ENCODE results near the gene DERA. TPM values are rescaled to one million over a fixed set of nuclear protein-coding genes. Genes with fewer than 3 reads are reported as not detected.

Gene DERA
- total and polyA plus RNA-seq, 2 of the 8 experiments (the other 6 are each of a cell fraction or from before 2014, with no cell fraction given), result 13.1 to 17.1 TPM

- no peak overlapping the region for H3K27ac ChIP-seq (ENCODE audit: low read depth, low read length)
- no peaks in the 10 kb centered on the region for H4K20me1 ChIP-seq (replicated peaks in 1 of 2; ENCODE audit: control insufficient read depth in 1 of 2, insufficient read depth in 2 of 2, low read length in 2 of 2)
- no peaks in the 10 kb centered on the region for H3K79me2 ChIP-seq (ENCODE audit: control insufficient read depth in 1 of 2, insufficient read depth in 2 of 2, low read length in 2 of 2)
- DNase-seq (ENCODE audit: low read depth in 1 of 2, low spot score in 2 of 2) (no peak), FAIRE-seq (no peak)
- no peak overlapping the region for H3K56ac ChIP-seq (replicated peaks; ENCODE audit: insufficient read length, low read depth, low read length)
- H3K79me1 ChIP-seq (ENCODE audit: low read depth, low read length), result no peaks in the 10 kb centered on the region
- no peak overlapping the region for H3K4ac ChIP-seq (replicated peaks; ENCODE audit: insufficient read length, low read depth, low read length)
- no peak overlapping the region for H2BK5ac ChIP-seq (ENCODE audit: low read depth, low read length)
- H2AFZ ChIP-seq (ENCODE audit: low read length), result no peak overlapping the region
- H2BK120ac ChIP-seq (replicated peaks; ENCODE audit: low read depth, low read length), result no peak overlapping the region
- H4K91ac ChIP-seq (replicated peaks; ENCODE audit: insufficient read length, low read length), result no peak overlapping the region
- peaks cover 0 to 15% (median 0%) of the 10 kb centered on the region in 4 experiments; a peak in 3 of 8 replicates for H3K36me3 ChIP-seq (ENCODE audit: control insufficient read depth in 2 of 4, insufficient read depth in 4 of 4, low read length in 3 of 4)
- H3K9me3 ChIP-seq (ENCODE audit: insufficient read depth in 2 of 2, low read depth in 1 of 2, low read length in 1 of 2), result peaks cover 26 to 27% of the 10 kb centered on the region in 2 experiments
- H2BK12ac ChIP-seq (ENCODE audit: low read depth, low read length), result no peak overlapping the region
- no peak overlapping the region for H4K5ac ChIP-seq (ENCODE audit: insufficient read length, low read depth, low read length)
- H2BK20ac ChIP-seq (ENCODE audit: low read length), result no peak overlapping the region
- H3K23me2 ChIP-seq (ENCODE audit: low read depth, low read length), result no peaks in the 10 kb centered on the region
- POLR2A ChIA-PET (ENCODE audit: partially characterized antibody), result no interaction called here
- no peak overlapping the region for H3K14ac ChIP-seq (ENCODE audit: insufficient read length)
- H3K23ac ChIP-seq (ENCODE audit: insufficient read length), result no peak overlapping the region
- no peak overlapping the region for H2AK5ac ChIP-seq (ENCODE audit: low read depth, low read length)
- no peak overlapping the region for H3K9ac ChIP-seq (replicated peaks in 1 of 4; ENCODE audit: extremely low read depth in 1 of 4, low read depth in 3 of 4, low read length in 3 of 4)
- H3K27me3 ChIP-seq (replicated peaks in 1 of 4; ENCODE audit: control insufficient read depth in 3 of 4, extremely low read depth in 1 of 4, insufficient read depth in 3 of 4, low read length in 3 of 4), result no peaks in the 10 kb centered on the region
- CTCF ChIA-PET (ENCODE audit: partially characterized antibody), result interaction anchor here (1.5 to 1.6 kb wide), 2 partner anchors 9 to 24 kb away, joined by 4 read pairs; no protein-coding TSS in a partner anchor
- H4K8ac ChIP-seq (ENCODE audit: extremely low read depth, insufficient read depth, low read length), result no peak overlapping the region
- H3K4me1 ChIP-seq (replicated peaks in 1 of 4; ENCODE audit: control insufficient read depth in 3 of 4, insufficient read depth in 4 of 4, low read length in 3 of 4), result no peaks in the 10 kb centered on the region
- H3K4me3 ChIP-seq (ENCODE audit: extremely low read depth in 1 of 4, insufficient read depth in 2 of 4, low read depth in 3 of 4, low read length in 4 of 4), result no peak overlapping the region
- no peak overlapping the region for H3K4me2 ChIP-seq (ENCODE audit: insufficient read depth in 1 of 2, low read depth in 2 of 2, low read length in 2 of 2)
- no peak overlapping the region for H2BK15ac ChIP-seq (ENCODE audit: low read length)
- no peak overlapping the region for H3K18ac ChIP-seq (ENCODE audit: extremely low read depth, low read length)
- TF ChIP-seq TCF12 (IDR thresholded peaks at IDR 0.05; ENCODE audit: low read depth, low read length) (no peak), HDAC6 (IDR thresholded peaks at IDR 0.05; ENCODE audit: low read depth, low read length) (no peak), MAX (IDR thresholded peaks at IDR 0.05) (no peak), BRCA1 (IDR thresholded peaks at IDR 0.05; ENCODE audit: low read depth, low read length) (no peak), TEAD4 (IDR thresholded peaks at IDR 0.05; ENCODE audit: low read depth, low read length) (no peak), KDM4A (IDR thresholded peaks at IDR 0.05; ENCODE audit: low read depth, low read length, severe bottlenecking) (no peak), CHD1 (IDR thresholded peaks at IDR 0.05; ENCODE audit: low read depth, low read length) (no peak), YY1 (IDR thresholded peaks at IDR 0.05; ENCODE audit: low read depth, low read length) (no peak), HDAC2 (IDR thresholded peaks at IDR 0.05; ENCODE audit: borderline replicate concordance in 1 of 2, low read depth in 2 of 2, low read length in 2 of 2) (no peak), SIRT6 (IDR thresholded peaks at IDR 0.05; ENCODE audit: low read length) (no peak), CEBPB (IDR thresholded peaks at IDR 0.05; ENCODE audit: low read depth, low read length) (no peak), SP4 (IDR thresholded peaks at IDR 0.05; ENCODE audit: low read length) (no peak), POU5F1 (IDR thresholded peaks at IDR 0.05; ENCODE audit: low read depth, low read length) (no peak), MAFK (IDR thresholded peaks at IDR 0.05; ENCODE audit: low read depth, low read length) (no peak), BCL11A (IDR thresholded peaks at IDR 0.05; ENCODE audit: low read depth in 2 of 2, low read length in 2 of 2) (no peak), SRF (IDR thresholded peaks at IDR 0.05; ENCODE audit: low read depth, low read length) (no peak), PHF8 (conservative IDR thresholded peaks at IDR 0.05; ENCODE audit: low read depth, low read length) (no peak)
Observed at GRCh38 chr12:16019136-16019535, 108.0 kb downstream of the DERA start.
